Glutamatergic neuron (in vitro differentiated cells): ENCODE results near the gene SFMBT2. TPM values are rescaled to one million over a fixed set of nuclear protein-coding genes. Genes with fewer than 3 reads are reported as not detected.

Source experiments
- DNase-seq: peaks from one replicate; pipeline ENCODE4 v3.0.0; 2022
- H3K27ac Mint-ChIP-seq: one replicate; pipeline ENCODE4 v1.8.0; 2020; ENCODE audit warnings: mild to moderate bottlenecking, mixed read lengths, inconsistent platforms; ENCODE audit not compliant: unreplicated experiment
- H3K27me3 Mint-ChIP-seq: one replicate; pipeline ENCODE4 v1.8.0; 2020; ENCODE audit warnings: mild to moderate bottlenecking, moderate library complexity, mixed read lengths, inconsistent platforms; ENCODE audit not compliant: unreplicated experiment
- H3K36me3 Mint-ChIP-seq: one replicate; pipeline ENCODE4 v1.8.0; 2020; ENCODE audit warnings: mild to moderate bottlenecking, mixed read lengths, inconsistent platforms; ENCODE audit not compliant: unreplicated experiment
- H3K4me1 Mint-ChIP-seq: one replicate; pipeline ENCODE4 v1.8.0; 2020; ENCODE audit warnings: mild to moderate bottlenecking, low read depth, mixed read lengths, inconsistent platforms; ENCODE audit not compliant: unreplicated experiment
- H3K4me3 Mint-ChIP-seq: one replicate; pipeline ENCODE4 v1.8.0; 2020; ENCODE audit warnings: mild to moderate bottlenecking, mixed read lengths, inconsistent platforms; ENCODE audit not compliant: unreplicated experiment
- H3K9me3 Mint-ChIP-seq: one replicate; pipeline ENCODE4 v1.8.0; 2020; ENCODE audit warnings: mild to moderate bottlenecking, moderate library complexity, mixed read lengths, inconsistent platforms; ENCODE audit not compliant: unreplicated experiment
- total RNA-seq: library from RNA; stranded (reverse); fragmentation: NEBNext Ultra II Directional; extraction: Animal tissue kit (Norgen Biotek cat#: 25700); gene quantifications from one replicate; pipeline ENCODE4 v1.2.1, GENCODE V29; 2021; ENCODE audit not compliant: unreplicated experiment
- TF ChIP-seq, protein P1 (sequence below): fragments of 200-600 bp; sonication (generic); IDR thresholded peaks from one replicate; pipeline ENCODE4 v1.5.0; 2021; ENCODE audit not compliant: partially characterized antibody, unreplicated experiment

The SFMBT2 gene
- total RNA-seq, 1 donor from 2014 or later = 9.1 TPM

DNA sequence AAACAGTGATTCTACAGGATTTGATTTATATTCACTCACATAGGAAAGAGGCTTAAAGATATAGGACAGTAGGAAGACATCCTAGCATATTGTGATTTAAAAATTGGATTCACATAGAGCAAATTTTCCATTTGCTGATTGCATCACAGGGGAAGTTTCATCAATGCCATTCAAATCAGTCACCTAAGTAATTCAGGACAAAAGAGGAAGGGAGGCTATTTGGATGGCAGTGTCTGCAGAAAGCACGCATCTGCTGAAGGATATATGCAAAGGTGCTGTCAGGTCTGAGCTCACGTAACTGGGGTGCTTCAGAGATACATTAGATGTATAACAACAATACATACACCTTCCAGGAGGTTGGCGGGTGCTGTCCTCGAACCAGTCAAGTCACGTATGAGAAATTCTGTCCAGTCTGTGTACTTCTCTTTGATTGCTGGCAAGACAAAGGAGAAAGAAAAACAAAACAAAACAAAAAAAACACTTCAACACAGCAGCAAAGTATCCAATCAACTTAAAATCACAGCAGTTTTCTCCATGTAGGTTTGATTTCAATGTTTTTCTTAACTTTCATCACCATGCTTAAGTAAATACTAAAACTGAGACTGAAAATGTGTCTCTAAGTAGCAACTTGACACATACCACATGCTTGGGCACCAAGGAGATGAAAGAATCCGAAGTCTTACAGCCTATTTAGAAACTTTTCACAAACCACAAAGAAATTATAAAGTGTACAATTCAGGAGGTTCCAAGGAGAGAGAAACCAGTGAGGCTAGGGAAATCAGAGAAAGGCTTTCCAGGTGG is 125.1 kb downstream of the SFMBT2 start:
- Mint-ChIP-seq H3K4me1 (peaks cover 4% of the 10 kb centered on the region), H3K9me3 (peaks cover under 1% of the 10 kb centered on the region), H3K36me3 (no peaks in the 10 kb centered on the region), H3K4me3 (no peak overlapping the region), H3K27me3 (no peaks in the 10 kb centered on the region), H3K27ac (no peak overlapping the region)
- no peak for DNase-seq
- TF ChIP-seq, protein P1, sequence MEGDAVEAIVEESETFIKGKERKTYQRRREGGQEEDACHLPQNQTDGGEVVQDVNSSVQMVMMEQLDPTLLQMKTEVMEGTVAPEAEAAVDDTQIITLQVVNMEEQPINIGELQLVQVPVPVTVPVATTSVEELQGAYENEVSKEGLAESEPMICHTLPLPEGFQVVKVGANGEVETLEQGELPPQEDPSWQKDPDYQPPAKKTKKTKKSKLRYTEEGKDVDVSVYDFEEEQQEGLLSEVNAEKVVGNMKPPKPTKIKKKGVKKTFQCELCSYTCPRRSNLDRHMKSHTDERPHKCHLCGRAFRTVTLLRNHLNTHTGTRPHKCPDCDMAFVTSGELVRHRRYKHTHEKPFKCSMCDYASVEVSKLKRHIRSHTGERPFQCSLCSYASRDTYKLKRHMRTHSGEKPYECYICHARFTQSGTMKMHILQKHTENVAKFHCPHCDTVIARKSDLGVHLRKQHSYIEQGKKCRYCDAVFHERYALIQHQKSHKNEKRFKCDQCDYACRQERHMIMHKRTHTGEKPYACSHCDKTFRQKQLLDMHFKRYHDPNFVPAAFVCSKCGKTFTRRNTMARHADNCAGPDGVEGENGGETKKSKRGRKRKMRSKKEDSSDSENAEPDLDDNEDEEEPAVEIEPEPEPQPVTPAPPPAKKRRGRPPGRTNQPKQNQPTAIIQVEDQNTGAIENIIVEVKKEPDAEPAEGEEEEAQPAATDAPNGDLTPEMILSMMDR = no peak

DNA sequence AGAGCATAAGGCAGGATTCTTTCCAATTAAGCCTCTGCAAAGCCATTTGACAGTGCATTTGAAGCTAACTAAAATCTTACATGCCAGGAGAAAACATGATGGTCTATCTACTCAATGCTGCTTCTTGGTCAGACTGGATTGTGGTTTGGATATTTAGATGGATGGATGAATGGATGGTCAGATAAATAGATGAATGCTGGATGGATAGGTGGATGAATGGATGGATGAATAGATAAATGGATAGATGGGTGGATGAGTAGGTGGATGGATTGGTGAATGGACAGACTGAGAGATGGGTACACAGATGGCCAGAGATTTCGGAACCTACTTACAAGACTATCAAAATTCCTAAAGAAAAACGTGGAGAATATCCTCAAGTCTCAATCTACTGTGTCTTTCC is 127.6 kb downstream of the SFMBT2 start:
- H3K27me3 Mint-ChIP-seq = no peaks in the 10 kb centered on the region
- no peak overlapping the region for H3K27ac Mint-ChIP-seq
- TF ChIP-seq, protein P1 = no peak
- H3K4me1 Mint-ChIP-seq = peaks cover 2% of the 10 kb centered on the region
- peaks cover 7% of the 10 kb centered on the region for H3K36me3 Mint-ChIP-seq
- H3K4me3 Mint-ChIP-seq = no peak overlapping the region
- H3K9me3 Mint-ChIP-seq = peaks cover 2% of the 10 kb centered on the region
- no peak for DNase-seq

DNA sequence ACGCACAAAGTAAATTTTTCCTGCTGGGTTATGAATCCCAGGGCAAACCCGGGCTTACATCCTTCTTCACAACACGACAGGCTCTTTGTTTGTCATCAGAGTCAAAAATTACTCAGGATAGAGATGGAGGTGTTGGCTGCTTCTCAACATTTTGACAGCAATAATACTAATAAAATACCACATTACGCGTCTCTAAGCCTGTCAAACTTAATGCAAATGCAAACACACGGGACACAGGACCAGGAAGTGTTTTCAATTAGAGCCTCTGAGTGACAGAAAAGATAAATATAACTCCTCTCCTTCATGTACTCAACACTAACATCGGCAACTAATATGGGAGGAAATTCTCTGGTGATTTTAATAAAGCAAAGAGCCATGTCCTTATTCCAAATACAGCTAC is 128.4 kb downstream of the SFMBT2 start:
- no peak for DNase-seq

DNA sequence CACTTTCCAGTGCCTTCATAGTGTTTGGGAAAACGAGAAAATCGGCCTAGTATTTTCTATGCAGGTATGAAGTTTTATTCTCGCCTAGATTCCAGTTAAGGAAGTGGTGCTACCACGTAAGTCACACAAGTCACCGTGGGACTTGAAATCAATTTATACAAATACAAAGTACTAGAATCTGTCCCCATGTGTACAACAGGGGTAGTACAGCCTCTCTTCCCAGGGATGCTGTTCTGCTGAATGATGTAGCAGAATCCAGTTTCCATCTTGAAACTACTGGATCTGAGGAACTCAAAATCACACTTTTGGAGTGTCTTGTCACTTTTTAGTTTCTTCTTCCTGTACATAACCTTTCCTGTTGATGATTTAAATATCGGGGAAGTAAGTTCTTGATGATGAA is 129.4 kb downstream of the SFMBT2 start:
- DNase-seq = no peak
- Mint-ChIP-seq H3K36me3 (peaks cover 7% of the 10 kb centered on the region), H3K27ac (no peak overlapping the region), H3K9me3 (peaks cover 2% of the 10 kb centered on the region), H3K27me3 (no peaks in the 10 kb centered on the region), H3K4me3 (no peak overlapping the region), H3K4me1 (peaks cover 2% of the 10 kb centered on the region)
- TF ChIP-seq, protein P1 = peak; percentile 32

More for the DNA sequence above, 128.4 kb downstream of the SFMBT2 start:
- Mint-ChIP-seq H3K9me3 (peaks cover 2% of the 10 kb centered on the region), H3K4me1 (peaks cover 2% of the 10 kb centered on the region), H3K27me3 (no peaks in the 10 kb centered on the region), H3K27ac (no peak overlapping the region), H3K36me3 (peaks cover 7% of the 10 kb centered on the region), H3K4me3 (no peak overlapping the region)
- TF ChIP-seq, protein P1 = no peak

DNA sequence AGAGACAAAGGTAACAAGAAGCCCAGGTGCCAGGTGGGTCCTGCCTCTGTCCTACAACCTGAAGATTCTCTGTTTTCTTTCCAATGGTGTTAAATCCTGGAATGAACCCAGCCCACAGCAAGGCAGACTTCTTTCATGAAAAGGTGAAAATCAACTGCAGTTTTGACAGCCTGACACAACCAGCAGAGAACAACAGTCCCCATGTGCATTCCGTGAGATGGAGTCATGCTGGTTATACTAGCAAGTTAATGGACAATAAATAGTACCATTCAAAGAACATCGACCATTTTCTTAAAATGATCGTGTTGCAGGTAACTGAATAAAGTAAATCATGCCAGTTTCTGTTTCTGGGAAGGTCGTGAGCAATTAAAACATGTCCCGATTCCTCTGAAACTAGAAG is 131.5 kb downstream of the SFMBT2 start:
- TF ChIP-seq, protein P1 = no peak
- no peaks in the 10 kb centered on the region for H3K27me3 Mint-ChIP-seq
- H3K9me3 Mint-ChIP-seq = peaks cover 2% of the 10 kb centered on the region

More for the DNA sequence above, 131.5 kb downstream of the SFMBT2 start:
- Mint-ChIP-seq H3K4me3 (no peak overlapping the region), H3K27ac (no peak overlapping the region), H3K4me1 (peaks cover 2% of the 10 kb centered on the region), H3K36me3 (peaks cover 7% of the 10 kb centered on the region)
- DNase-seq = no peak
